Cerebellar nuclear complex (tissue), 1 donor: ENCODE results near the gene AGTRAP.

Experiments
- DNase-seq, 2 experiments: peaks; one replicate each; lab custom pipeline; 2025; lab: John Stamatoyannopoulos, UW

AGTRAP gene

GRCh38 chr1:11735854-11736745 lies at the start of gene AGTRAP:
TSS of gene AGTRAP (plus strand) at chr1:11736136. CDS start at chr1:11736209, 73 bp downstream.
- DNase-seq, result peak in 1 of 2 experiments; percentile 24

- no peak for DNase-seq
Observed at GRCh38 chr1:11688506-11688905, 47.4 kb upstream of the AGTRAP start.

GRCh38 chr1:11690397-11691301 lies 45.3 kb upstream of the AGTRAP start:
- no peak for DNase-seq

GRCh38 chr1:11691302-11691914 lies 44.5 kb upstream of the AGTRAP start, which contains the start of gene DRAXIN:
TSS of gene DRAXIN (plus strand) at chr1:11691710. CDS start at chr1:11706259, 14,549 bp downstream.
- DNase-seq, result no peak

GRCh38 chr1:11691928-11692711 lies 43.8 kb upstream of the AGTRAP start:
- no peak for DNase-seq

GRCh38 chr1:11693024-11693590 lies 42.8 kb upstream of the AGTRAP start:
- no peak for DNase-seq

- no peak for DNase-seq
Observed at GRCh38 chr1:11693917-11694316, 42.0 kb upstream of the AGTRAP start.

- DNase-seq, result no peak
Observed at GRCh38 chr1:11695861-11696260, 40.1 kb upstream of the AGTRAP start.

- DNase-seq, result no peak
Observed at GRCh38 chr1:11697188-11697892, 38.6 kb upstream of the AGTRAP start.

GRCh38 chr1:11697893-11698210 lies 38.1 kb upstream of the AGTRAP start:
- no peak for DNase-seq

GRCh38 chr1:11700601-11701467 lies 35.1 kb upstream of the AGTRAP start:
- DNase-seq, result no peak

GRCh38 chr1:11701551-11701961 lies 34.4 kb upstream of the AGTRAP start:
- peak; percentile 40 to 75 for DNase-seq

- no peak for DNase-seq
Observed at GRCh38 chr1:11701981-11702803, 33.7 kb upstream of the AGTRAP start.

- no peak for DNase-seq
Observed at GRCh38 chr1:11703357-11704193, 32.4 kb upstream of the AGTRAP start.

GRCh38 chr1:11704194-11704529 lies 31.8 kb upstream of the AGTRAP start:
- DNase-seq, result no peak

- DNase-seq, result no peak
Observed at GRCh38 chr1:11704691-11705475, 31.1 kb upstream of the AGTRAP start.

- DNase-seq, result no peak
Observed at GRCh38 chr1:11705596-11705995, 30.3 kb upstream of the AGTRAP start.
